Measurements from ENCODE around the gene ARL4C. TPM values are rescaled to one million over a fixed set of nuclear protein-coding genes. Genes with fewer than 3 reads are reported as not detected.

The ARL4C gene
- total and polyA plus RNA-seq, 2 experiments from 2014 or later: 5.8 to 9.9 TPM

GRCh38 chr2:234478121-234478858 is 18.6 kb downstream of the ARL4C start:
- DNase-seq (ENCODE audit: low spot score): no peak
- TF ChIP-seq POLR2AphosphoS5 (IDR thresholded peaks at IDR 0.05; ENCODE audit: low read depth): no peak
- no peak for TF ChIP-seq ETS1 (IDR thresholded peaks at IDR 0.05)
- no peak for TF ChIP-seq STAT1 (IDR thresholded peaks at IDR 0.05; ENCODE audit: unreplicated experiment)
- no peak for TF ChIP-seq EZH2 (IDR thresholded peaks at IDR 0.05; ENCODE audit: low read depth, unreplicated experiment)
- no peak for TF ChIP-seq ZNF462 (CRISPR knock-in tag; IDR thresholded peaks at IDR 0.05)
- TF ChIP-seq CTCF (conservative IDR thresholded peaks at IDR 0.05; ENCODE audit: low read depth in 2 of 2): no peak
- no peak for TF ChIP-seq CREB1 (CRISPR knock-in tag; IDR thresholded peaks at IDR 0.05; ENCODE audit: low read depth)
- no peak for TF ChIP-seq ZNF331 (CRISPR knock-in tag; IDR thresholded peaks at IDR 0.05; ENCODE audit: low read depth)
- no peak for TF ChIP-seq REST (IDR thresholded peaks at IDR 0.05; ENCODE audit: unreplicated experiment)
- no peak for TF ChIP-seq ZNF114 (CRISPR knock-in tag; IDR thresholded peaks at IDR 0.05)
- no peak for TF ChIP-seq NANOG (IDR thresholded peaks at IDR 0.05; ENCODE audit: borderline replicate concordance)
- no peak for TF ChIP-seq EZH2phosphoT487 (IDR thresholded peaks at IDR 0.05; ENCODE audit: unreplicated experiment)
- no peak for TF ChIP-seq JUNB (IDR thresholded peaks at IDR 0.05; ENCODE audit: unreplicated experiment)
- Mint-ChIP-seq H3K27me3 (ENCODE audit: insufficient read depth, low read depth, poor library complexity) (peaks cover 8% of the 10 kb centered on the region), H3K4me3 (no peak overlapping the region), H3K27ac (no peak overlapping the region), H3K4me1 (no peaks in the 10 kb centered on the region), H3K9me3 (no peaks in the 10 kb centered on the region; the same call in 2 of the 3 replicates), H3K36me3 (ENCODE audit: low read depth) (no peaks in the 10 kb centered on the region; the same call in 2 of the 3 replicates)
- no peak overlapping the region for H3K4me2 ChIP-seq
- H3K4me3 ChIP-seq: no peak overlapping the region
- H4K20me1 ChIP-seq (replicated peaks; ENCODE audit: insufficient read depth): 0 out of 2 replicates have a peak, but pooled peaks cover 2% of the 10 kb centered on the region
- H3K79me2 ChIP-seq (replicated peaks; ENCODE audit: insufficient read depth): no peaks in the 10 kb centered on the region
- H3F3A ChIP-seq (replicated peaks; ENCODE audit: low read depth): no peaks in the 10 kb centered on the region
- H3K36me3 ChIP-seq (ENCODE audit: insufficient read depth): no peaks in the 10 kb centered on the region
- no peak overlapping the region for H2AFZ ChIP-seq
- no peaks in the 10 kb centered on the region for H3K27me3 ChIP-seq (ENCODE audit: insufficient read depth)
- H3K27ac ChIP-seq (ENCODE audit: low read depth): no peak overlapping the region
- peaks cover 15% of the 10 kb centered on the region; the same call in 1 of the 2 replicates for H3K9me2 ChIP-seq (ENCODE audit: insufficient read depth)
- no peaks in the 10 kb centered on the region for H3K4me1 ChIP-seq (ENCODE audit: insufficient read depth)
- no peak for ATAC-seq

All from GM23338 (cell line).